HEK293 (cell line): Measurements from ENCODE around the gene N4BP2L2.
A peak's percentile ranks its signal among the peaks of the same experiment; 100 is the strongest.

Experiments
- CTCF ChIA-PET: fragments of 350-600 bp; formaldehyde crosslinking; extraction: SDS; loops from one replicate; lab custom pipeline; 2021; ENCODE audit warnings: antibody characterized with exemption; lab: Yijun Ruan, JAX
- POLR2A ChIA-PET: fragments of 300-600 bp; formaldehyde crosslinking; extraction: SDS; loops from one replicate; lab custom pipeline; 2020; ENCODE audit warnings: antibody characterized with exemption, inconsistent platforms; lab: Yijun Ruan, JAX
- H3K27ac ChIP-seq: fragments of 200-500 bp; sonication (Bioruptor generic); 2 replicates; pipeline ENCODE4 v1.5.1; 2014; ENCODE audit warnings: low read depth, low read length, control low read depth, inconsistent platforms; ENCODE audit errors: extremely low read depth
- H3K36me3 ChIP-seq, 2 experiments: fragments of 200-500 bp in 1 of 2; sonication (Bioruptor generic) in 1 of 2; 1 replicate in 1 of 2; 2 replicates in 1 of 2; pipeline ENCODE4 v1.5.1; 2014 to 2017; ENCODE audit warnings: inconsistent platforms in 2 of 2, low read length in 2 of 2; ENCODE audit not compliant: control insufficient read depth in 2 of 2, insufficient read depth in 1 of 2
- H3K4me1 ChIP-seq: fragments of 200-500 bp; sonication (Bioruptor generic); 2 replicates; pipeline ENCODE4 v1.5.1; 2014; ENCODE audit warnings: mild to moderate bottlenecking, low read length, inconsistent platforms; ENCODE audit not compliant: control insufficient read depth, insufficient read depth
- H3K4me3 ChIP-seq: 2 replicates; pipeline ENCODE4 v1.5.1; 2011; ENCODE audit warnings: low read depth, mild to moderate bottlenecking, control low read depth, low read length, moderate library complexity
- H3K9me3 ChIP-seq: fragments of 200-500 bp; sonication (Bioruptor generic); 2 replicates; pipeline ENCODE4 v1.5.1; 2014; ENCODE audit warnings: low read depth, low read length, inconsistent platforms; ENCODE audit not compliant: control insufficient read depth, insufficient read depth
- BCL11B ChIP-seq: fragments of 450-650 bp; formaldehyde crosslinking; IDR thresholded peaks from 2 replicates; pipeline ENCODE4 v1.5.1; 2016; ENCODE audit warnings: low read depth, missing biosample characterization, missing genetic modification characterization
- KLF8 ChIP-seq: fragments of 450-650 bp; formaldehyde crosslinking; IDR thresholded peaks from 2 replicates; pipeline ENCODE4 v1.5.1; 2016; ENCODE audit warnings: missing biosample characterization, missing genetic modification characterization
- MZF1 ChIP-seq: fragments of 450-650 bp; formaldehyde crosslinking; IDR thresholded peaks from 2 replicates; pipeline ENCODE4 v1.5.1; 2017; ENCODE audit warnings: missing biosample characterization, missing genetic modification characterization, borderline replicate concordance
- ZBTB7A ChIP-seq: fragments of 450-650 bp; formaldehyde crosslinking; IDR thresholded peaks from 2 replicates; pipeline ENCODE4 v1.5.1; 2016; ENCODE audit warnings: low read depth, missing biosample characterization, missing genetic modification characterization
- ZBTB8A ChIP-seq: fragments of 450-650 bp; formaldehyde crosslinking; IDR thresholded peaks from 2 replicates; pipeline ENCODE4 v1.5.1; 2016; ENCODE audit warnings: missing biosample characterization, missing genetic modification characterization
- ZNF138 ChIP-seq: fragments of 450-650 bp; formaldehyde crosslinking; IDR thresholded peaks from 2 replicates; pipeline ENCODE4 v1.5.1; 2016; ENCODE audit warnings: missing biosample characterization, missing genetic modification characterization, borderline replicate concordance
- ZNF16 ChIP-seq: fragments of 450-650 bp; formaldehyde crosslinking; IDR thresholded peaks from 2 replicates; pipeline ENCODE4 v1.5.1; 2016; ENCODE audit warnings: low read depth, missing biosample characterization, missing genetic modification characterization
- ZNF169 ChIP-seq: fragments of 450-650 bp; formaldehyde crosslinking; IDR thresholded peaks from 2 replicates; pipeline ENCODE4 v1.5.1; 2016; ENCODE audit warnings: missing biosample characterization, missing genetic modification characterization
- ZNF311 ChIP-seq: fragments of 450-650 bp; formaldehyde crosslinking; IDR thresholded peaks from 2 replicates; pipeline ENCODE4 v1.5.1; 2017; ENCODE audit warnings: missing biosample characterization, missing genetic modification characterization, borderline replicate concordance
- ZNF350 ChIP-seq: fragments of 450-650 bp; formaldehyde crosslinking; IDR thresholded peaks from 2 replicates; pipeline ENCODE4 v1.5.0; 2017; ENCODE audit warnings: missing biosample characterization, mild to moderate bottlenecking, missing genetic modification characterization
- ZNF416 ChIP-seq: fragments of 450-650 bp; formaldehyde crosslinking; IDR thresholded peaks from 2 replicates; pipeline ENCODE4 v1.5.1; 2016; ENCODE audit warnings: missing biosample characterization, missing genetic modification characterization
- ZNF501 ChIP-seq: fragments of 450-650 bp; formaldehyde crosslinking; IDR thresholded peaks from 2 replicates; pipeline ENCODE4 v1.5.1; 2016; ENCODE audit warnings: missing biosample characterization, missing genetic modification characterization
- ZNF624 ChIP-seq: fragments of 450-650 bp; formaldehyde crosslinking; IDR thresholded peaks from 2 replicates; pipeline ENCODE4 v1.5.1; 2017; ENCODE audit warnings: missing biosample characterization, missing genetic modification characterization
- ZNF707 ChIP-seq: fragments of 450-650 bp; formaldehyde crosslinking; IDR thresholded peaks from 2 replicates; pipeline ENCODE4 v1.5.1; 2016; ENCODE audit warnings: missing biosample characterization, missing genetic modification characterization
- ZNF777 ChIP-seq: fragments of 450-650 bp; formaldehyde crosslinking; IDR thresholded peaks from 2 replicates; pipeline ENCODE4 v1.5.1; 2017; ENCODE audit warnings: missing biosample characterization, missing genetic modification characterization, borderline replicate concordance
- ZNF785 ChIP-seq: fragments of 450-650 bp; formaldehyde crosslinking; IDR thresholded peaks from 2 replicates; pipeline ENCODE4 v1.5.1; 2016; ENCODE audit warnings: missing biosample characterization, missing genetic modification characterization
- ZNF792 ChIP-seq: fragments of 450-650 bp; formaldehyde crosslinking; IDR thresholded peaks from 2 replicates; pipeline ENCODE4 v1.5.1; 2016; ENCODE audit warnings: missing biosample characterization, missing genetic modification characterization
- TF ChIP-seq, protein P1 (sequence below): fragments of 450-650 bp; formaldehyde crosslinking; IDR thresholded peaks from 2 replicates; pipeline ENCODE4 v1.5.1; 2016; ENCODE audit warnings: missing biosample characterization, missing genetic modification characterization
- TF ChIP-seq, protein P2 (sequence below): fragments of 450-650 bp; formaldehyde crosslinking; IDR thresholded peaks from 2 replicates; pipeline ENCODE4 v1.5.1; 2016; ENCODE audit warnings: missing biosample characterization, missing genetic modification characterization
- TF ChIP-seq, protein P3 (sequence below): fragments of 450-650 bp; formaldehyde crosslinking; IDR thresholded peaks from 2 replicates; pipeline ENCODE4 v1.5.1; 2017; ENCODE audit warnings: missing biosample characterization, missing genetic modification characterization
- TF ChIP-seq, protein P4 (sequence below): fragments of 450-650 bp; formaldehyde crosslinking; optimal IDR thresholded peaks from 2 replicates; pipeline ENCODE3; 2016; ENCODE audit warnings: missing biosample characterization, mild to moderate bottlenecking, missing genetic modification characterization
- TF ChIP-seq, protein P5 (sequence below): fragments of 450-650 bp; formaldehyde crosslinking; IDR thresholded peaks from 2 replicates; pipeline ENCODE4 v1.5.1; 2016; ENCODE audit warnings: missing biosample characterization, missing genetic modification characterization

Gene N4BP2L2

DNA sequence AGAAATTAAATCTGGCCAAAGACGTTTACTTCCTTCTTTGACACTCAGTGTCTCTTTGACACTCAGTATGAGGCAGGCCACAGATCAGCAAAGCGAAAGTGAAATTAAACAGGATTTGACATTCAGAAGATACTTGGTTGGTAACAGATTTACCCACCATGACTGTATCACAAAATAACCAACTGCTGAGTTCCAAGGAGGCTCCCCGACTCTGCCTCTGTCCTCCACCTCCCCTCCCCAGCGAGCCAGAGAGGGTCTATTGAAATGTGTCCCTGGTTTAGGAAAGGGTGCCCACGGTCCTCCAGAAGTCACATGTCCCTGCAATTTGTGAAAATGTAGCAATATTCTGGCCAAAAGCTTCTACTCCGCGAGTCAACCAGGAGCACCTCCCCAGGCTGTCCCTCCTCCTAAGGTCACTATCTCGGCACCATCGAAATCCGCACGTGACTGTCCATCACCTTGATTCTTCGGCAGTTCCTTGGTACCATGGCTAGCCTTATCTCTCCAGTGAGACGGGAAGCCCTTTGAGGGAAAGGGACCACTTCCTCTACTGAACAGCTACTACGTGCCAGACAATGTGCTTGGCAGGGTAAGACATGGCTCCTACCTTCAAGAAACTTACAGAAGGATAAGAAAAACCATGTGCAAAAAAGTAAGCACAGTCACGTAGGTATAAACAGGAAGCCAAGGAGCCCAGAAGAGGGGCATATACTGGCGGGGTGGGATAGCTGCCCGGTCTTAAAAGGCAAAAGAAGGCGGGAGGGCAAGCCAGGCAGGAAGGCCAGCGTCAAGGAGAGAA is 112.2 kb downstream of the N4BP2L2 start:
- POLR2A ChIA-PET = no interaction called here

DNA sequence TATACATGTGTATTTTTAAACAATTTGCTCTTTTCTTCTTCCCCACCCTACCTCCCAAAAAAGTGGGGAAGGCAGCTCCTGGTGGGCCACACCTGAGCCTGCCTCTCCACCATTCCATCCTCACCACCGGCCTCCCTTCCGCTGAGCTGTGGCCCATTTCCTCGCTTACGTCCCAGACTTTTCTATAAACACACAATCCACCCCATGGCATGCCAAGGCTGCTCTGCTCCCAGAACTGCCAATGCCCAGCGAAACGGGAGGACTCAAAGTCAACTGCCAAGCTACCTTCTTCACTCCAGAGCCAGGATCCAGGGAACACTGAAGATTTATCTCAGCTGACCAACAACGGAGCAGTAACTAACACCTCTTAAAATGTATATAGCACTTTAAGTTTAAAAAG is 113.4 kb downstream of the N4BP2L2 start:
- no peak for TF ChIP-seq ZNF311 (tag by site-specific recombination)
- no peak for TF ChIP-seq ZNF785 (tag by site-specific recombination)
- no peak for TF ChIP-seq ZNF169 (tag by site-specific recombination)
- TF ChIP-seq BCL11B (tag by site-specific recombination) = no peak
- TF ChIP-seq ZBTB7A (tag by site-specific recombination) = no peak
- TF ChIP-seq ZNF16 (tag by site-specific recombination) = no peak
- Histone ChIP-seq H3K36me3 (peaks cover 0 to 3% of the 10 kb centered on the region in 2 experiments; a peak in 1 of 3 replicates), H3K4me1 (no peaks in the 10 kb centered on the region), H3K27ac (no peak overlapping the region), H3K9me3 (no peaks in the 10 kb centered on the region), H3K4me3 (no peak overlapping the region)
- POLR2A ChIA-PET = no interaction called here
- CTCF ChIA-PET = interaction anchor here (0.6 to 1.3 kb wide), 4 partner anchors 10 to 1298 kb away, joined by 3 to 7 read pairs (median 4); no protein-coding TSS in a partner anchor

More for the DNA sequence above, 112.2 kb downstream of the N4BP2L2 start:
- CTCF ChIA-PET = no interaction called here
- no peaks in the 10 kb centered on the region for H3K9me3 ChIP-seq
- TF ChIP-seq ZNF624 (tag by site-specific recombination) = no peak
- TF ChIP-seq ZNF777 (tag by site-specific recombination) = no peak
- TF ChIP-seq, protein P1, sequence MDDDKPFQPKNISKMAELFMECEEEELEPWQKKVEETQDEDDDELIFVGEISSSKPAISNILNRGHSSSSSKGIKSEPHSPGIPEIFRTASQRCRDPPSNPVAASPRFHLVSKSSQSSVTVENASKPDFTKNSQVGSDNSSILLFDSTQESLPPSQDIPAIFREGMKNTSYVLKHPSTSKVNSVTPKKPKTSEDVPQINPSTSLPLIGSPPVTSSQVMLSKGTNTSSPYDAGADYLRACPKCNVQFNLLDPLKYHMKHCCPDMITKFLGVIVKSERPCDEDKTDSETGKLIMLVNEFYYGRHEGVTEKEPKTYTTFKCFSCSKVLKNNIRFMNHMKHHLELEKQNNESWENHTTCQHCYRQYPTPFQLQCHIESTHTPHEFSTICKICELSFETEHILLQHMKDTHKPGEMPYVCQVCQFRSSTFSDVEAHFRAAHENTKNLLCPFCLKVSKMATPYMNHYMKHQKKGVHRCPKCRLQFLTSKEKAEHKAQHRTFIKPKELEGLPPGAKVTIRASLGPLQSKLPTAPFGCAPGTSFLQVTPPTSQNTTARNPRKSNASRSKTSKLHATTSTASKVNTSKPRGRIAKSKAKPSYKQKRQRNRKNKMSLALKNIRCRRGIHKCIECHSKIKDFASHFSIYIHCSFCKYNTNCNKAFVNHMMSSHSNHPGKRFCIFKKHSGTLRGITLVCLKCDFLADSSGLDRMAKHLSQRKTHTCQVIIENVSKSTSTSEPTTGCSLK (tag by site-specific recombination) = no peak
- no peak for TF ChIP-seq ZNF138
- TF ChIP-seq, protein P2, sequence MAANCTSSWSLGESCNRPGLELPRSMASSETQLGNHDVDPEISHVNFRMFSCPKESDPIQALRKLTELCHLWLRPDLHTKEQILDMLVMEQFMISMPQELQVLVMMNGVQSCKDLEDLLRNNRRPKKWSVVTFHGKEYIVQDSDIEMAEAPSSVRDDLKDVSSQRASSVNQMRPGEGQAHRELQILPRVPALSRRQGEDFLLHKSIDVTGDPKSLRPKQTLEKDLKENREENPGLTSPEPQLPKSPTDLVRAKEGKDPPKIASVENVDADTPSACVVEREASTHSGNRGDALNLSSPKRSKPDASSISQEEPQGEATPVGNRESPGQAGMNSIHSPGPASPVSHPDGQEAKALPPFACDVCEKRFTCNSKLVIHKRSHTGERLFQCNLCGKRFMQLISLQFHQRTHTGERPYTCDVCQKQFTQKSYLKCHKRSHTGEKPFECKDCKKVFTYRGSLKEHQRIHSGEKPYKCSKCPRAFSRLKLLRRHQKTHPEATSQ (tag by site-specific recombination) = no peak
- no peak for TF ChIP-seq KLF8 (tag by site-specific recombination)
- no peak for TF ChIP-seq ZNF707 (tag by site-specific recombination)
- no peak for TF ChIP-seq MZF1 (tag by site-specific recombination)
- TF ChIP-seq ZNF792 (tag by site-specific recombination) = no peak
- TF ChIP-seq ZNF416 = no peak
- TF ChIP-seq ZNF350 (tag by site-specific recombination) = no peak
- no peak for TF ChIP-seq ZNF501 (tag by site-specific recombination)
- TF ChIP-seq, protein P3, sequence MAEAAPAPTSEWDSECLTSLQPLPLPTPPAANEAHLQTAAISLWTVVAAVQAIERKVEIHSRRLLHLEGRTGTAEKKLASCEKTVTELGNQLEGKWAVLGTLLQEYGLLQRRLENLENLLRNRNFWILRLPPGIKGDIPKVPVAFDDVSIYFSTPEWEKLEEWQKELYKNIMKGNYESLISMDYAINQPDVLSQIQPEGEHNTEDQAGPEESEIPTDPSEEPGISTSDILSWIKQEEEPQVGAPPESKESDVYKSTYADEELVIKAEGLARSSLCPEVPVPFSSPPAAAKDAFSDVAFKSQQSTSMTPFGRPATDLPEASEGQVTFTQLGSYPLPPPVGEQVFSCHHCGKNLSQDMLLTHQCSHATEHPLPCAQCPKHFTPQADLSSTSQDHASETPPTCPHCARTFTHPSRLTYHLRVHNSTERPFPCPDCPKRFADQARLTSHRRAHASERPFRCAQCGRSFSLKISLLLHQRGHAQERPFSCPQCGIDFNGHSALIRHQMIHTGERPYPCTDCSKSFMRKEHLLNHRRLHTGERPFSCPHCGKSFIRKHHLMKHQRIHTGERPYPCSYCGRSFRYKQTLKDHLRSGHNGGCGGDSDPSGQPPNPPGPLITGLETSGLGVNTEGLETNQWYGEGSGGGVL (tag by site-specific recombination) = no peak
- TF ChIP-seq, protein P4, sequence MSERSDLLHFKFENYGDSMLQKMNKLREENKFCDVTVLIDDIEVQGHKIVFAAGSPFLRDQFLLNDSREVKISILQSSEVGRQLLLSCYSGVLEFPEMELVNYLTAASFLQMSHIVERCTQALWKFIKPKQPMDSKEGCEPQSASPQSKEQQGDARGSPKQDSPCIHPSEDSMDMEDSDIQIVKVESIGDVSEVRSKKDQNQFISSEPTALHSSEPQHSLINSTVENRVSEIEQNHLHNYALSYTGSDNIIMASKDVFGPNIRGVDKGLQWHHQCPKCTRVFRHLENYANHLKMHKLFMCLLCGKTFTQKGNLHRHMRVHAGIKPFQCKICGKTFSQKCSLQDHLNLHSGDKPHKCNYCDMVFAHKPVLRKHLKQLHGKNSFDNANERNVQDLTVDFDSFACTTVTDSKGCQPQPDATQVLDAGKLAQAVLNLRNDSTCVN (tag by site-specific recombination) = no peak
- TF ChIP-seq, protein P5, sequence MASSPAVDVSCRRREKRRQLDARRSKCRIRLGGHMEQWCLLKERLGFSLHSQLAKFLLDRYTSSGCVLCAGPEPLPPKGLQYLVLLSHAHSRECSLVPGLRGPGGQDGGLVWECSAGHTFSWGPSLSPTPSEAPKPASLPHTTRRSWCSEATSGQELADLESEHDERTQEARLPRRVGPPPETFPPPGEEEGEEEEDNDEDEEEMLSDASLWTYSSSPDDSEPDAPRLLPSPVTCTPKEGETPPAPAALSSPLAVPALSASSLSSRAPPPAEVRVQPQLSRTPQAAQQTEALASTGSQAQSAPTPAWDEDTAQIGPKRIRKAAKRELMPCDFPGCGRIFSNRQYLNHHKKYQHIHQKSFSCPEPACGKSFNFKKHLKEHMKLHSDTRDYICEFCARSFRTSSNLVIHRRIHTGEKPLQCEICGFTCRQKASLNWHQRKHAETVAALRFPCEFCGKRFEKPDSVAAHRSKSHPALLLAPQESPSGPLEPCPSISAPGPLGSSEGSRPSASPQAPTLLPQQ (tag by site-specific recombination) = no peak
- TF ChIP-seq ZBTB8A (tag by site-specific recombination) = no peak
- H3K27ac ChIP-seq = no peak overlapping the region
- peak overlapping the region; percentile 57; the same call in 1 of the 2 replicates for H3K4me3 ChIP-seq
- H3K4me1 ChIP-seq = no peaks in the 10 kb centered on the region
- H3K36me3 ChIP-seq = peaks cover 0 to 4% of the 10 kb centered on the region in 2 experiments; a peak in 1 of 3 replicates
